Measurements from ENCODE around the gene TNK1. TPM values are rescaled to one million over a fixed set of nuclear protein-coding genes. Genes with fewer than 3 reads are reported as not detected.

The TNK1 gene
- total RNA-seq, 1 donor from 2014 or later, result 4.0 TPM

DNA sequence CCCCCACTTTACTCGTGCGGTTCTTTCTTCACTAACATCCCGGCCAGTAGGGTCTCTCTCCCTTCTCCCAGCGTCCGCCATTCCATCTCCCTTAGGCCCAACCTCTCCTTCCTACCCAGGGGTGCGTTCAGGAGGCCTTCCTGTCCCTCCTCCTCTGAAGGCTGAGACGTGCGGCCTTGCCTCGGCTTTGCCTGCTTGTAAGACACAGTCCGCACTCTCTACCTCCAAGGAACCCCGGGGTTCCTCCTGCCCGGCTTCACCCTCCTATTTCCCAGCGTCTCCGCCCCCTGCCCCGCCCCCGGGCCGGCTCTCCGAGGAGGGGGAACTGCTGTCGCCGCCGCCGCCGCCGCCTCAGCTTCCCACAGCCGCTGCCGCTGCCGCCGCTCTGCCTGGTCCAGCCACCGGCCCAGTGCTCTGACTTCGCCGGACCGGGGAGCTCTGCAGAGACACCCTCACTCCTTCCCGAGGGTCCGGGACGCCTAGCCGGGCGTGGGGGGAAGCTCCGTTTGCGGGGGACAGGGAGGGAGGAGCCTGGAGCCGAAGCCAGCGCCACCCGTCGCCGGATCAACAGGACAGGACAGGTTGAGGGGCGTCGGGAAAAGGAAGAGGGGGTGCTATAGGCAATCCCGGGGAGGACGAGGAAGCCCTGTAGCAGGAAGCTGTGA is 57.2 kb downstream of the TNK1 start:
- intact Hi-C loops (cut with micrococcal nuclease), result loop anchor here (1.0 to 5.0 kb wide), 4 partner anchors 82 to 619 kb away; partner anchors contain the start of genes EIF5A and SENP3
- Mint-ChIP-seq H3K36me3 (ENCODE audit: low read depth) (peaks cover 31% of the 10 kb centered on the region), H3K27me3 (ENCODE audit: low read depth) (peaks cover 28% of the 10 kb centered on the region), H3K4me1 (ENCODE audit: low read depth) (peaks cover 30% of the 10 kb centered on the region), H3K4me3 (ENCODE audit: low read depth) (peak overlapping the region; percentile 78), H3K9me3 (no peaks in the 10 kb centered on the region), H3K27ac (peak overlapping the region; percentile 58)
- DNase-seq (ENCODE audit: low spot score), result peak; percentile 46

DNA sequence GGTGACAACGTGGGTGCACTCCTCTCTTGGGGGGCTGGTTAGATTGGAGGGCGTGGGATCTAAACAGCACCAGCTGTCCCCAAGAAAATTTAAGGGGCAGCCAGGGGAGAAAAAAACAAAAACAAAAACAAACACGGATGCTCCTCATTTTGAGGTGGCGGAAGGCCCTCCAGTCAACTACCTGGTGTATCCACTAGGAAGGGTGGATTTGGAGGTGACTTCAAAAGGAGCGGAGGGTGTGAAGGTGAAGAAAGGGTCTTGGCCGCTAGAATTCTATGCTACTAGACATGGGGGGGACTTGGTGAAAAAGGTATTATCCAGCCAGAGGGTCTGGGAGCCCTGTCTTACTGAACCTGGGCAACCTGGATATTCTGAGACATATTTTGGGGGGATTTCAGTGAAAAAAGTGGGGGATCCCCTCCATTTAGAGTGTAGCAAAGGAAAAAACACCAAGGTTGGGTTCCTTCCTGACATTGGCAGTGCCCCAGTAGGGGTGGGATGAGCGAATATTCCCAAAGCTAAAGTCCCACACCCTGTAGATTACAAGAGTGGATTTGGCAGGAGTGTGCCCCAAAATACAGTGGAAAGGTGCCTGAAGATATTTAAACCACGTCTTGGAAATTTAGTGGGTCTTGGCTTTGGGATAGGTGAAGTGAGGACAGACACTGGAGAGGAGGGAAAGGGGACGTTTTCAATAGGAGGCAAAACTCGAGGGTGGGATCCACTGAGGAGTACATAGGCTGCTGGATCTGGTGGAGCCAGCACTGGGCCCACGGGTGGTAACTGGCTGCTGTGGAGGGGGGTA is 58.0 kb downstream of the TNK1 start:
- DNase-seq (ENCODE audit: low spot score), result no peak
- Mint-ChIP-seq H3K4me1 (ENCODE audit: low read depth) (peaks cover 30% of the 10 kb centered on the region), H3K27ac (no peak overlapping the region), H3K36me3 (ENCODE audit: low read depth) (peaks cover 31% of the 10 kb centered on the region), H3K4me3 (ENCODE audit: low read depth) (peak overlapping the region; percentile 78), H3K27me3 (ENCODE audit: low read depth) (peaks cover 33% of the 10 kb centered on the region), H3K9me3 (no peaks in the 10 kb centered on the region)
- intact Hi-C loops (cut with micrococcal nuclease), result loop anchor here (5.0 kb wide), 3 partner anchors 123 to 618 kb away; partner anchors contain the start of genes EIF5A and SENP3

Other genes with a start within 250 kb of the TNK1 start
- gene ASGR1, start 201.7 kb upstream of the TNK1 start, total RNA-seq, result 1.7 and 1.8 TPM in 2 replicates
- gene DLG4, start 161.3 kb upstream of the TNK1 start, total RNA-seq, result 10.5 and 10.6 TPM in 2 replicates
- 492 and 503 TPM in 2 replicates for gene ACADVL, start 161.2 kb upstream of the TNK1 start, total RNA-seq
- 69.7 and 73.1 TPM in 2 replicates for gene DVL2, start 146.6 kb upstream of the TNK1 start, total RNA-seq
- 43.4 and 47.8 TPM in 2 replicates for gene PHF23, start 141.6 kb upstream of the TNK1 start, total RNA-seq
- gene GABARAP, start 138.6 kb upstream of the TNK1 start, total RNA-seq, result 145 and 147 TPM in 2 replicates
- gene CTDNEP1, start 129.4 kb upstream of the TNK1 start, total RNA-seq, result 170 and 181 TPM in 2 replicates
- 64.8 and 65.3 TPM in 2 replicates for gene ELP5, start 128.9 kb upstream of the TNK1 start, total RNA-seq
- 0.21 and 0.41 TPM in 2 replicates for gene CLDN7, start 118.6 kb upstream of the TNK1 start, total RNA-seq
- gene SLC2A4, start 99.4 kb upstream of the TNK1 start, total RNA-seq, result 0.14 and 0.25 TPM in 2 replicates
- 0.43 and 0.51 TPM in 2 replicates for gene YBX2, start 86.5 kb upstream of the TNK1 start, total RNA-seq
- gene EIF5A, start 73.5 kb upstream of the TNK1 start, total RNA-seq, result 1,189 and 1,199 TPM in 2 replicates
- 57.6 and 64.9 TPM in 2 replicates for gene GPS2, start 65.7 kb upstream of the TNK1 start, total RNA-seq
- 45.7 and 47.7 TPM in 2 replicates for gene NEURL4, start 51.8 kb upstream of the TNK1 start, total RNA-seq
- gene ACAP1, start 44.6 kb upstream of the TNK1 start, total RNA-seq, result 361 and 382 TPM in 2 replicates
- 8.0 and 8.5 TPM in 2 replicates for gene KCTD11, start 28.9 kb upstream of the TNK1 start, total RNA-seq
- gene TMEM95, start 25.9 kb upstream of the TNK1 start, total RNA-seq, result 0.25 TPM in 1 of 2 replicates, not detected in the other
- gene PLSCR3, start 13.4 kb downstream of the TNK1 start, total RNA-seq, result 75.4 and 76.2 TPM in 2 replicates
- 67.3 and 67.7 TPM in 2 replicates for gene TMEM256, start 23.0 kb downstream of the TNK1 start, total RNA-seq
- gene NLGN2, start 26.8 kb downstream of the TNK1 start, total RNA-seq, result 3.9 and 4.2 TPM in 2 replicates
- gene SPEM1, start 39.2 kb downstream of the TNK1 start, total RNA-seq, result not detected in 2 replicates
- not detected in 2 replicates for gene SPEM2, start 44.5 kb downstream of the TNK1 start, total RNA-seq
- not detected in 2 replicates for gene SPEM3, start 47.8 kb downstream of the TNK1 start, total RNA-seq
- 13.4 and 14.8 TPM in 2 replicates for gene TMEM102, start 54.3 kb downstream of the TNK1 start, total RNA-seq
- gene FGF11, start 58.4 kb downstream of the TNK1 start, total RNA-seq, result 4.8 and 6.1 TPM in 2 replicates
- 6.6 and 6.9 TPM in 2 replicates for gene CHRNB1, start 64.0 kb downstream of the TNK1 start, total RNA-seq
- 20.2 and 20.3 TPM in 2 replicates for gene ZBTB4, start 98.5 kb downstream of the TNK1 start, total RNA-seq
- gene SLC35G6, start 100.4 kb downstream of the TNK1 start, total RNA-seq, result not detected in 2 replicates
- gene POLR2A, start 103.3 kb downstream of the TNK1 start, total RNA-seq, result 247 and 261 TPM in 2 replicates
- 31.8 and 36.0 TPM in 2 replicates for gene TNFSF12, start 168.0 kb downstream of the TNK1 start, total RNA-seq
- 2.9 and 3.5 TPM in 2 replicates for gene TNFSF13, start 177.7 kb downstream of the TNK1 start, total RNA-seq
- 64.9 and 69.6 TPM in 2 replicates for gene SENP3, start 180.8 kb downstream of the TNK1 start, total RNA-seq
- gene CD68, start 198.5 kb downstream of the TNK1 start, total RNA-seq, result 9.6 and 10.1 TPM in 2 replicates
- 98.6 and 106 TPM in 2 replicates for gene MPDU1, start 202.8 kb downstream of the TNK1 start, total RNA-seq
- gene SOX15, start 209.0 kb downstream of the TNK1 start, total RNA-seq, result 0.21 and 0.60 TPM in 2 replicates
- 59.0 and 63.1 TPM in 2 replicates for gene FXR2, start 233.8 kb downstream of the TNK1 start, total RNA-seq
- gene SAT2, start 246.7 kb downstream of the TNK1 start, total RNA-seq, result 25.4 and 27.9 TPM in 2 replicates
- 0.46 TPM in 1 of 2 replicates, not detected in the other for gene SHBG, start 249.0 kb downstream of the TNK1 start, total RNA-seq